ENCODE results near the gene TESPA1.
"Not testable (repeated sequence)": the region's sequence is repeated elsewhere in the genome, so short reads cannot be mapped to it uniquely, and the experiment has no call there.

The TESPA1 gene

DNA sequence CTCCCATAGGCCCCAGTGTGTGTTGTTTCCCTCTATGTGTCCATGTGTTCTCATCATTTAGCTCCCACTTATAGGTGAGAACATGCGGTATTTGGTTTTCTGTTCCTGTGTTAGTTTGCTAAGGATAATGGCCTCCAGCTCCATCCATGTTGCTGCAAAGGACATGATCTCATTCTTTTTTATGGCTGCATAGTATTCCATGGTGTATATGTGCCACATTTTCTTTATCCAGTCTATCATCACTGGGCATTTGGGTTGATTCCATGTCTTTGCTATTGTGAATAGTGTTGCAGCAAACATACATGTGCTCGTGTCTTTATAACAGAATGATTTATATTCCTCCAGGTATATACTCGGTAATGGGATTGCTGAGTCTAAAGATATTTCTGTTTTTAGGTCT lies 2.2 kb upstream of the TESPA1 start:
- not testable (repeated sequence) for DNase-seq (ENCODE audit: low read depth in 1 of 2, low spot score in 1 of 2)

- DNase-seq (ENCODE audit: low read depth in 1 of 2, low spot score in 1 of 2): peak in 1 of 2 donors; percentile 24
These were observed 943 bp downstream of the TESPA1 start for GRCh38 chr12:54983536-54984101.

DNA sequence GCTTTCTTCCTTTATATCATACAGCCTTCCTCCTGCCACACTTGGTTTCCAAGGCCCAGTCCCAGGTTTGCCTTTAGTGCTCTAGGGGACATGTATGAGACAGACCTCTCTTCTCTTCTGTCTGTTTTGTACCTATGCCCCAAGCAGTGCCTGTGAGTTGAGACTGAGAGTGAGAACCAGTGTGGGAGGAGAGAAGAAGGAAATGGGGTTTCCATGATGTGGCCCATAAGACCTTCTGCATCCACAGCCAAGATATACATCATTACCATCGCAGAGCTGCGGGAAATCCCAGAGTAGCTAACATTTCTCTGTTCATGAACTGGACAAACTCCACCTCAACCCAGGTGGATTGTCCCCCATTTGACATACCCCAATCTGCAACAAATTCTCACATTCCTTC lies 2.8 kb downstream of the TESPA1 start:
- peak in 1 of 2 donors; percentile 20 for DNase-seq (ENCODE audit: low read depth in 1 of 2, low spot score in 1 of 2)

- DNase-seq (ENCODE audit: low read depth in 1 of 2, low spot score in 1 of 2): peak in 1 of 2 donors; percentile 15
These were observed 4.2 kb downstream of the TESPA1 start for GRCh38 chr12:54980341-54980740.

- no peak for DNase-seq (ENCODE audit: low read depth in 1 of 2, low spot score in 1 of 2)
These were observed 6.7 kb downstream of the TESPA1 start for GRCh38 chr12:54977857-54978256.

DNA sequence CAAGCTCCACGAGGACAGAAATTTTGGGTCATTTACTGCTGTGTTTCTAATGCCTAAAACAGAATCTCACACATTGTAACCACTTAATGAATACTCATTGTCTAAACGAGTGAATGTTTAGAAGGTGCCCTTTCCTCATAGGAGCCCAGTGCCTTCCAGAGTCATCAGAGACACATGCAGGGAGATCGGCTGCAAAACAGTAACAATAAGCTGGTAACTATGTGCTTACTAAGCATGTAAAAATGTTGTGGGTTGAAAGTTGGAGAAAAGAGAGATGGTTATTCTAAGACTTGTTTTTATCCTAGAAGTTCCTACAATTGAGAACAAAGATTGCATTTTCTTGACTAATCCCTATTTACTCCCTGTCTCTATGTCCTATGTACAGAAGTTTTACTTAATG lies 7.4 kb downstream of the TESPA1 start:
- DNase-seq (ENCODE audit: low read depth in 1 of 2, low spot score in 1 of 2): no peak

DNA sequence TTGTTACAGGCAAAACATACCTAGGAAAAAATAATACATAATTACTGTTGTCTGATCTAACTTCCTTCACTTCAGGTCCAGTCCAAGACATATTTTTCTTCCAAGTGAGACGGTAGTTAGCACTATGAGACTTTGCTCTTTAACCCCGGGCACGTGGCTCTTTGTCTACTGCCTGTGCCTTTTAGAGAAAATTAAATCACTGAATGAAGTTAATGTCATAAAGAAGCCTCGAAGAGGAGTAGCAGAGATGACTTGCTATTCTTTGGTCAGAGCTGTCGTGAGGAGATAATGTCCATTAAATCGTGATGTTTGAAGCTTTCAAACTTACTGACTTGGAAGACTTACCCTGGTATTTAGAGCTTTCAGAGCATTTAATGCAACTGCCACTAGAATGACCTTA lies 8.7 kb downstream of the TESPA1 start:
- DNase-seq (ENCODE audit: low read depth in 1 of 2, low spot score in 1 of 2): no peak

DNA sequence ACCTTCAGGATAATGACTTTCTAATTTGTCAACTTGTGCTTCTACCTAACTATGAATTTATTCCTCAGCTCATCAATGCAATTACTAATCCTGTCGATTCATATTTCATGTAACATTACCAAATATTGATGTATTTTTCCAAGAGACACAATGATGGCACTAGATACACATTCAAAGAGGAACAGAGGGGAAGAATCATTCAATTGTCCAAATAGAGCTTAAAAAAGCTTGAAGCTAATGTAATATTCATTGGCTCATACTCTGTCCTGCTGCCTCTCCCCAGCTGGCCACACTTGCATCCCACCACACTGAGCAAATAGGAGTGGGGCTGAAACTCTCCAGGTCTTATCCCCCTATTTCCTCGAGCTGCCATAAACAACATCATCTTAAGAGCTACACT lies 9.3 kb downstream of the TESPA1 start:
- DNase-seq (ENCODE audit: low read depth in 1 of 2, low spot score in 1 of 2): no peak

GRCh38 chr12:54974279-54974678 lies 10.3 kb downstream of the TESPA1 start:
- no peak for DNase-seq (ENCODE audit: low read depth in 1 of 2, low spot score in 1 of 2)

GRCh38 chr12:54973556-54973955 lies 11.0 kb downstream of the TESPA1 start:
- DNase-seq (ENCODE audit: low read depth in 1 of 2, low spot score in 1 of 2): no peak

GRCh38 chr12:54970741-54971140 lies 13.8 kb downstream of the TESPA1 start:
- DNase-seq (ENCODE audit: low read depth in 1 of 2, low spot score in 1 of 2): no peak

DNA sequence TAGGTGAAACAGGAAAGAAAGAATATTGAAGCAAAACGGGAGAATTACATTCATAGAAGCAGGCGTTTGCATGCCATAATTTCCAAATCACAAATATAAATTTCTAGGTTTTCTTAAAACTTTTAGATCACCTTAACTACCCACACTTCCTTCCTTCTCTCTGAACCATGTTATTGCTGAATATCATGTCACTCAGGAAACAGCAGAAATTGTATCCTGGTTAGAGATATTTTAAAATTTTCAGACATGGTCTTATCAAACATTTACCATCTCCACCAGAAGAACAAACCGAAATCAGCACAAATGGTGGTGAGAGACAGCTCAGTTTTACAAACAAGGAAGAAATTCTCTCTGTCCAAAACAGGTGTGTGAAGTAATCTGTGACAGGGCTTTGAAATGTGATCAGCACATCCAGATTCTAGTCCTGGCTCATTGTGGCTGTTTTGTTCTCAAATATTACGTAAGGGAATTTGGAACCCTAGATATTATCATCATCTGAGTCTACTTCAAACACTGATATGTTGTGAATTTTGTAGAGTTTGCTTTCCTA lies 16.3 kb downstream of the TESPA1 start:
- DNase-seq (ENCODE audit: low read depth in 1 of 2, low spot score in 1 of 2): no peak

DNA sequence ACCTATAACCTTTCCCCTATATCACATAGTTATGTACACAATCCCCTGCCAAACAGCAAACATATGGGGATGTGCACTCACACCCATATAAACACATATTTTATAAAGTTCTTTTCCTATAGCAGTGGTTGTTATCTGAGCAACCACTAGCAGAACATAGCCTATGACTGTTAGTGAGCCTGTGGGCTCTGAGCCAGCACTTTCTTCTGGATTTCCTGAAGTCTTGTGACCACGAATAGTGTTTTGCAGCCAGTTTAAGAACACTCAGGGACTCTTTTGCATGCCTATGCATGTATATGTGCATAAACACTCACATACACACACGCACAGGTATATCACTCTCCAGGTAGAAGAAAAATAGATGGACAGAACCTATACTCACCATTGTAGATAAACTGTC lies 17.1 kb downstream of the TESPA1 start:
- DNase-seq (ENCODE audit: low read depth in 1 of 2, low spot score in 1 of 2): no peak

DNA sequence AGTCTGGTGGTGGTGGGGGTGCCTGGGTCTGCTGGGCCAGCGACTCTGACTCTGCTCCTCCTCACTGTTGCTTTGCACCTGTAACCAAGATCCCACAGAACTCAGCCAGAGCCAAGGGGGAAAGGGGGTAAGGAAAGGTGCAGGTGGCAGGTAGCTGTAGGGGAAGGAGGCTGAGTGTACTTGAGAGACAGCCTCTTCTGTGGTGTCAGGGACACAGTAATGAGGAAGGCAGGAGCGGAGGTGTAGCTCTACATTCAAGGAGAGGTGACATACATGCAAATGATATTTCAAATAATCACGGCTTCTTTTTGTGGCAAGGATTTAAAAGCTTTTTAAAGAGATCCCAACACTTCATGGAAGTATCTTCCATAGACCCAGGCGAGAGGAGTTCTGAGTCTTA lies 23.4 kb downstream of the TESPA1 start:
- no peak for DNase-seq (ENCODE audit: low read depth in 1 of 2, low spot score in 1 of 2)

GRCh38 chr12:54959291-54960018 lies 25.1 kb downstream of the TESPA1 start:
- no peak for DNase-seq (ENCODE audit: low read depth in 1 of 2, low spot score in 1 of 2)

DNA sequence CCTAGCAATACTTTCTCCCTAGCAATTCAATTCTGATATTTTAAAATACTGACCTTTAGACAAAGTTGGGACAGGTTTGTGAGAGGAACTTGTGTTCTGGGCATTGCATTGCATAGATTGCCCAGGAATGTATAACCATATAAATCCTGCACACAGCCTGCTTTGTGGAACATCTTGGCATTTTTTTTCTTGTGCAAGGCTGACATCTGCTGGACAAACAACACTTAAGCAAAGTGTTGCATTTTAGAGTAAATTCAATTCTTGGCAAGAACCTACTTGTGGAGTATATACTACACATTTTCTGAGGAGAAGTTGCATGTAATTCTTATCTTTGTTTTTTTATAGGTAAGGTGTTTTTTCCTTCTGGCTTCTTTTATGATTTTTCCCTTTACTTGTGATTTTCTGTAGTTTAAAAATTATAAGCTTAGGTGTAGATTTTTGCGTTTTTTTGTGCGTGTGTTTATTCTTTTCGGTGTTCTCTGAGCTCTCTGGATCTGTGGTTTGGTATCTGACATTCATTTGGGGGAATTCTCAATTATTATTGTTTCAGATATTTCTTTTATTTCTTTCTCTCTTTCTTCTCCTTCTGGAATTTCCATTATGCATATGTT lies 26.4 kb downstream of the TESPA1 start:
- peak in 1 of 2 donors; percentile 16 for DNase-seq (ENCODE audit: low read depth in 1 of 2, low spot score in 1 of 2)

GRCh38 chr12:54956818-54957641 lies 27.5 kb downstream of the TESPA1 start:
- DNase-seq (ENCODE audit: low read depth in 1 of 2, low spot score in 1 of 2): no peak

DNA sequence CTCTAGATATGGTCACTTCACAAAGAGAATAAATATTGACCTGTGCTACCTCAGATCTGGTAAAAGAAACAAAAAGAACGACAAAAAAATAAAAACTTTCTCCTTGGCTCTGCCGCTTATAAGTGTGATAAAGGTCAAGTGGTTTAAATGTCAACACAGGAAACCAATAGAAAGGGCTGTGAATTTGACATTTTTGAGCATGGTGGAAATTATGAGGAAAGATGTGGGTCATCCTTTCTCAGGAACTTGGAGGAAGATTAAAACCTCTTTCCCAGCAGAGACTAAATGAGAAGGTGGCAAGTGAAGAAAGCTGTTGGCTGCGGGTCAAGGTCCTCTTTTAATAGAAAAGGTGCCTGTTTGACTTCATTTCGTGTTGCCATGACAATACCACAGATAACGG lies 28.2 kb downstream of the TESPA1 start:
- DNase-seq (ENCODE audit: low read depth in 1 of 2, low spot score in 1 of 2): no peak

DNA sequence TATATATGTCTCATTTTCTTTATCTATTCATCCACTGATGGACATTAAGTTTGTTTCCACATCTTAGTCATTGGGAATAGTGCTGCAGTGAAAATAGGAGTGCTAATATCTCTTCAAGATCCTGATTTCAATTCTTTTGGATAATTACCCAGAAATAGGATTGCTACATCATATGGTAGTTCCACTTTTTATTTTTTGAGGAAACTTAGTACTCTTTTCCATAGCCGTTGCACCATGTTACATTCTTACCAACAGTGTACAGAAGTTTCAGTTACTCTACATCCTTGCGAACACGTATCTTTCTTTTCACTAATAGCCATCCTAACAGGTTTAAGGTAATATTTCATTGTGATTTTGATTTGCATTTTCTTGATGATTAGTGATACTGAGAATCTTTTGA lies 29.8 kb downstream of the TESPA1 start:
- no peak for DNase-seq (ENCODE audit: low read depth in 1 of 2, low spot score in 1 of 2)

DNA sequence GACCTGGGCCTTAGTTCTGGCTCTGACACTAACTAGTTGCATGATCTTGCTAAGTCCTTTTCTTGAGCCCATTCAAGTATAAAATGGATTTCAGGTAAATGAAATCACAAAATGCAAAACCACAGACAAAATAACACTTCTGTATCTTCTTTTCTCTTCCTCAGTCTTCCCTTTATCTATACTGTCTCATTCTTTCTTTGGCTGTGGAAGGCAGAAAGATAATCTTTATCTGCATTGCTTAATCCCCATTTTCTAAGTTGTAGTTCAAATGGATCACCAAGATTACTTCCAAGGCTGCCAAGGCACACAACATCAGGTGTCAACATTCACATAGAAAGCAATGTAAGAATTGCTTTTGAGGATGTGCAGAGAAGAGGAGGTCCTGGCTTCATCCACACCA lies 30.3 kb downstream of the TESPA1 start:
- DNase-seq (ENCODE audit: low read depth in 1 of 2, low spot score in 1 of 2): no peak

- no peak for DNase-seq (ENCODE audit: low read depth in 1 of 2, low spot score in 1 of 2)
These were observed 34.4 kb downstream of the TESPA1 start for GRCh38 chr12:54950071-54950727.

All from activated T-helper 1 cell treated with anti-CD3 and anti-CD28 coated beads, Interleukin-2, amount 50 U/mL, for 16 hours (primary cell).